ENCODE measurements around the gene ROR1.

DNA sequence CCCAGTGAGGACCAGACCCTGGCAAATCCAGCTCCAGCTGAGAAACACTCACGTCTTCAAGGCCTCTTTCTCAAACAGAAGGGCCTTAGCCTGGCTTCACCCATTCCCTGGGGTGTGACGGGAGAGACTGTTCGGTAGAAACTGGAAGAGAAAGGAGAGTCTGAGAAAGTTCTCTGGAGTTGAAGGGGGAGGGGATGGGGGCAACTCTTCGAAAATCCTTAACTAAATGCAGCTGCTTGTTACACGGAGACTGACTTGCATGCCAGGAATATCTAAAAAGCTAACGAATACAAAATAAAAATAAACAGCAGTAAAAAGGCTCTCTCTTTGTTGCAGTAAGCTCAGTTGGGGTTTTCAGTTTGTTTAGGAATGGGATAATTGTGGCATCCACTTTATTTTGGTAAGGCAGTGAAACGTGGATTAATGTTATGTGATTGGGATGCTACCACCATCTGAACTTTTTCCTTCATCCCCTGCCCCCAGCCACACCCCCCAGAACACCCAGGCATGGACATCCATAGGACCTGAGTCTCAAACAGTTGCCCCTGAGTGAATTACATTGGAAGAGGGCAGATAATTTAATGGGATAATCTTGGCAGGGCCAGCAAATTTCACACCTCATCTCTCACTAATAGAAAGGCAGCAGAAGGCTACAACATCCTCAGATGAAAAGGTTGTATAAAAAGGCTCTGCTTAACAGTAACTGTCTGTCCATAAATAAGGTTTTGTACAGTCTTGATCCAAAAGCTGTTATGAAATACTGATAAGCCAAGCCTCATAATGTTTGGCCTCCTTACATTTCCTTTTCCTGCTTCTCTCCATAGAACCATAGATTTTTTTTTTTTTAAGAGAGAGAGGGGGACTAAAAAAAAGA is 5.8 kb downstream of the ROR1 start:
- TF ChIP-seq, protein P1, sequence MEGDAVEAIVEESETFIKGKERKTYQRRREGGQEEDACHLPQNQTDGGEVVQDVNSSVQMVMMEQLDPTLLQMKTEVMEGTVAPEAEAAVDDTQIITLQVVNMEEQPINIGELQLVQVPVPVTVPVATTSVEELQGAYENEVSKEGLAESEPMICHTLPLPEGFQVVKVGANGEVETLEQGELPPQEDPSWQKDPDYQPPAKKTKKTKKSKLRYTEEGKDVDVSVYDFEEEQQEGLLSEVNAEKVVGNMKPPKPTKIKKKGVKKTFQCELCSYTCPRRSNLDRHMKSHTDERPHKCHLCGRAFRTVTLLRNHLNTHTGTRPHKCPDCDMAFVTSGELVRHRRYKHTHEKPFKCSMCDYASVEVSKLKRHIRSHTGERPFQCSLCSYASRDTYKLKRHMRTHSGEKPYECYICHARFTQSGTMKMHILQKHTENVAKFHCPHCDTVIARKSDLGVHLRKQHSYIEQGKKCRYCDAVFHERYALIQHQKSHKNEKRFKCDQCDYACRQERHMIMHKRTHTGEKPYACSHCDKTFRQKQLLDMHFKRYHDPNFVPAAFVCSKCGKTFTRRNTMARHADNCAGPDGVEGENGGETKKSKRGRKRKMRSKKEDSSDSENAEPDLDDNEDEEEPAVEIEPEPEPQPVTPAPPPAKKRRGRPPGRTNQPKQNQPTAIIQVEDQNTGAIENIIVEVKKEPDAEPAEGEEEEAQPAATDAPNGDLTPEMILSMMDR (IDR thresholded peaks at IDR 0.05 in 2 of 3, conservative IDR thresholded peaks at IDR 0.05 in 1 of 3; ENCODE audit: borderline replicate concordance in 1 of 3, insufficient read depth in 1 of 3, low read depth in 2 of 3, low read length in 2 of 3) = no peak
- TF ChIP-seq POLR2A (IDR thresholded peaks at IDR 0.05; ENCODE audit: borderline replicate concordance, extremely low read depth, insufficient read depth, insufficient read length) (no peak), JUND (IDR thresholded peaks at IDR 0.05) (no peak), POLR2AphosphoS5 (IDR thresholded peaks at IDR 0.05; ENCODE audit: low read depth, low read length) (no peak), YY1 (IDR thresholded peaks at IDR 0.05; ENCODE audit: extremely low read depth, insufficient replicate concordance, low read depth, low read length) (no peak), EZH2phosphoT487 (IDR thresholded peaks at IDR 0.05; ENCODE audit: borderline replicate concordance) (no peak), FOSL1 (IDR thresholded peaks at IDR 0.05; ENCODE audit: low read depth) (no peak), CEBPB (IDR thresholded peaks at IDR 0.05; ENCODE audit: low read depth) (no peak), TCF7L2 (IDR thresholded peaks at IDR 0.05; ENCODE audit: borderline replicate concordance, extremely low read depth, insufficient read depth, insufficient read length) (no peak), EZH2 (IDR thresholded peaks at IDR 0.05) (no peak), ZFX (IDR thresholded peaks at IDR 0.05) (no peak), SIN3A (IDR thresholded peaks at IDR 0.05; ENCODE audit: low read depth) (no peak), ELF1 (IDR thresholded peaks at IDR 0.05; ENCODE audit: borderline replicate concordance, low read depth) (no peak)

Data from HCT116 (cell line).